Activated CD8-positive, alpha-beta memory T cell treated with anti-CD3 and anti-CD28 coated beads, Interleukin-2, amount 50 U/mL, for 1 hour (primary cell): Measurements from ENCODE around the gene DNAI2.

ENCODE experiments used
- DNase-seq: peaks from one replicate; pipeline ENCODE4 v3.0.0-alpha.2; 2020; ENCODE audit errors: extremely low read depth

Gene DNAI2

GRCh38 chr17:74305865-74306654 lies 32.0 kb downstream of the DNAI2 start:
- DNase-seq = no peak

DNA sequence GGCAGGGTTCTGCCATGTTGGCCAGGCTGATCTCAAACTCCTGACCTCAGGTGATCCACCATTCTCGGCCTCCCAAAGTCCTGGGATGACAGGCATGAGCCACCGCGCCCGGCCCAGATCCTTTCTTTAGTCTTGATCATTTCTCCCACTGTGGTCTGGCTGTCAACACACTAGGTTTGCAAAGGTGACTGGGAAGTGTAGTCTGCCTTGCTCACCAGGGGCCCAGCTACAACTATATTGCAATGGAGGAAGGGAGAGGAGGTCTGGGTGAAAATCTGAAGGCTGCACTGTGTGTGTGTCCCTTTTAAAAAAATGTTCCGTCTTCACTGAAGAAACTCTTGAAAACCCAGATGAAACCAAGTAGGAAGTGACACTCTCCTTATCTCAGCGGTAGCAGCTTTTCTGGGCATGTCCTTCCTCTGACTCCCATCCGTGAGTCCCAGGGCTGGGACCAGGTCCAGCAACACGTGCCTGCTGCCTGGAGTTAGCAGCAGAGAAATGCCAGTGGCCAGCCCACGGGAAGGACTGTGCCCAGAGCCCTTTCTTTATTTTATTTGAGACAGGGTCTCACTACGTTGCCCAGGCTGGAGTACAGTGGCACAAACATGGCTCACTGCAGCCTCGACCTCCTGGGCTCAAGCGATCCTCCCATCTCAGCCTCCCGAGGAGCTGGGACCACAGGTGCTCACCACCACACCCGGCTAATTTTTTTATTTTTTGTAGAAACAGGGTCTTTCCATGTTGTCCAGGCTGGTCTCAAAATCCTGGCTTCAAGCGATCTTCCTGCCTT lies 34.1 kb downstream of the DNAI2 start:
- no peak for DNase-seq

DNA sequence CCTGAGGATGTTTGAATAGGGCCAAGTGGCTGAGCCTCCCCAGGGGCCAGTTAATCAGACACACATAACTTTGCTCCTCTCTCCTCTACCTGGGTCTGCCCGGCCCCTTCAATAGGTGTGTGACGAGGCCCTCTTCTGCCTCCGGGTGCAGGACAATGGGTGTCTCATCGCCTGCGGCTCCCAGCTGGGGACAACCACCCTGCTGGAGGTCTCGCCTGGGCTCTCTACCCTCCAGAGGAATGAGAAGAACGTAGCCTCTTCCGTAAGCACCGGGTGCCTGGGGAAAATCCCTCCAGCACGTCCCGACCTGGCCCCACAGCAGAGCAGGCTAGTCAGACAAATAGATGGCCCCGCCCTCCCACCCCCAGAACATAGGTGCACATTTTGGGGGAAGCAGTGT lies 35.9 kb downstream of the DNAI2 start:
- no peak for DNase-seq

DNA sequence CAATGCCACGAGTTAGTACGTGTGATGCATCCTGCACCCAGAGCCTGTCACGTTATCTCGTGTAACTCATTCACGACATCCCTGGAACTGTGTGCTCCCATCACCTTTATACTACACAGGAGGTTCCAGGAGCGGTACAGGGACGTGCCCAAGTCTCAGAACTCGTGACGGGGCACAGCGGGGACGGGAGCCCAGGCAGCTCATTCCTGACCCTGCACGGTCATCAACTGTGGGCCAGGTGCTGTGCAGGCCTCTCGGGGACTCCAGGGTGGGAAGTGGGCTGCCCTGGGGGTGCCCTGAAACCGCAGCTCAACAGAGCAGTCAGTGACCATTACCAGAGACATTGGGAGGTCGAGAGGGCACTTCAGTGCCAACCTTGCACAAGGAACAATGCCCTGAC lies 40.8 kb downstream of the DNAI2 start:
- DNase-seq = no peak

DNA sequence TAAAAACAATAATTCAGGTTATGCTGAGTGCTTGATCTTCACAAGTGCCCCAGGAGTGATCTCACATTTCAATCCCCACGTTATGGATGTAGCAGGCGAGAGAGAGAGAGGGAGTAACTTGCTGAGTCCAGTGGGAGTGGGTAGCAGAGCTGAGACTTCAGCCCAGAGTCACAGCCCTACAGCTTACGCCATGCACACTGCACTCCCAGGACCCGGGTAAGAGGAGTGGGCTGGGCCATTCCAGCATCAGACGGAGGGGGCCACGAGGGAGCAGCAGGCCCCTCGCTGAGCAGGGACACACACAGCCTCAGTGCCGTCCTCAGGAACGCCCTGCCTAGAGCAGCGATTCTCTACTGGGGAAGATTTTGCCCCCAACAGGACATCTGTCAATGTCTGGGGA lies 42.2 kb downstream of the DNAI2 start:
- no peak for DNase-seq

DNA sequence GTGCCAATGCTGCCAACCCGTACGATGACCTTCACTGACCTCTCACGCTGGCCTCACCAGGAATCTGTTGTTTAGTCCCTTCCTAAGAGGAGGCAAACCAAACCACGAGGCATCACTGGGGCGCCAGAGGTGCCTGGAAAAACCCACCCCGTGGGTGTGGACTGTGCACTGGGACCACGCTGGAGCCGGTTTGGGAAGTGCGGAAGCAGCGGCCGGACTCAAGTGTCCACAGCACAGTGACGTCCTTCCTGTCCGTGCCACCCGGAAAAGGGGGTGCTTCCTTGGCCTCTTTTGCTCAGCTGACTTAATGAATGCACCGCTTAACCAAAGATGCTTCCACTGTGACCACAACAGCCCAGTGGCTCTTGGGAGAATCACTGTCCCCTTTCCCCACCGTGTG lies 43.0 kb downstream of the DNAI2 start:
- DNase-seq = no peak

DNA sequence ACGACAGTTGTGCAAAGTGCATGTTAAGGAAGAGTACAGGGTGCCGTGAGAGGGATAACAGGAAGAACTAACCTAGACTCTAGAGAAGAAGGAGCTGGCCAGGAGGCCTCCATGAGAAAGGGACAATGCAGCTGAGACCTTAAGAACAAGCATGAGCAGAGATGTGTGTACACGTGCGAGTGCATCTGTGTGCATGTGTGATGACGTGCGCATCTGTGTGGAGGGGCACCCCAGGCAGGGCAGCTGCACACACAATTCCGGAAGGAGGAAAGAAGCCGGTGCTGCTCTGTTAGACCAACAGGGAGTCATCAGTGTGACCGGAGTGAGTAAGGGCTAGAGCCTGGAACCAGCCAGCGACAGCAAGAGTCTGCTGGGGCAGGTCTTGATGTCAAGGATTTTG lies 44.4 kb downstream of the DNAI2 start:
- no peak for DNase-seq

- no peak for DNase-seq
Measured at GRCh38 chr17:74324521-74324920, 50.5 kb downstream of the DNAI2 start.

DNA sequence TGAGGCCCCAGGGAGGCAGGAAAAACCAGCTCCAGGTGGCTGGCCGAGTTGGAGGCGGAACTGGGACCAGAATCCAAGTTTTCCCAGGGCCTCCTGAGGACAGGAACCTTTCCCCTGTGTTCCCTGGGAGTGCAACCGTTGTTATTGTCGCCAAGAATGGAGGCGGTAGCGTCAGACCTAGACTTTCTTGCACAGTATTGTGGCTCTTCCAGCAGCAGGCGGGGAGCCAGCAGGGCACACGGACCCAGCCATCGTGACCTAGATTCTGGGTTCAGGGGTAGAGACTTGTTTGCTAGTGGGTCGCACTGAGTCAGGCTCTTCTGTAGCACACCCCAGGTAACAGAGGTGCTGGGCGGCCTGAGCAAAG lies 51.3 kb downstream of the DNAI2 start:
- DNase-seq = no peak

- no peak for DNase-seq
Measured at GRCh38 chr17:74325743-74326379, 51.8 kb downstream of the DNAI2 start, which contains the start of gene KIF19. TSS of gene KIF19 (plus strand) at chr17:74326226. CDS start at chr17:74326350, 124 bp downstream.

DNA sequence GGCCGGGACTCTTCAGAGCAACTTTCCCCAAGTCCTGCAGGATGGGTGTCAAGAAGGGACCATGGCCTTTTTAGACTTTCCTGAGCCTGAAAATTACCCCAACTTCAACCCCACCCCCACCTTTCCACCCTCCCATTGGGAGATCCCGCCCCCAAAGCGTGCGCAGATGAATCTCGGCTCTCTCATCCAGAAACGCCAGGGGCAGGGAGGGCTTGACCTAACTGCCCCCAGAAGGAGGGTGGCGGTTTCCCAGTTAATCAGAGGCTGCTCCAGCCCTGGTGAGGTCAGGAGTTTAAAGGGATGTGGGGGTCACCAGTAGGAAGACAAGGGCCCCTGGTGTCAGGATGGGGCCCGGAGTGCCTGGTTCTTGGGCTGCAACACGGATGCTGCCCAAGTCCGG lies 52.5 kb downstream of the DNAI2 start:
- no peak for DNase-seq

DNA sequence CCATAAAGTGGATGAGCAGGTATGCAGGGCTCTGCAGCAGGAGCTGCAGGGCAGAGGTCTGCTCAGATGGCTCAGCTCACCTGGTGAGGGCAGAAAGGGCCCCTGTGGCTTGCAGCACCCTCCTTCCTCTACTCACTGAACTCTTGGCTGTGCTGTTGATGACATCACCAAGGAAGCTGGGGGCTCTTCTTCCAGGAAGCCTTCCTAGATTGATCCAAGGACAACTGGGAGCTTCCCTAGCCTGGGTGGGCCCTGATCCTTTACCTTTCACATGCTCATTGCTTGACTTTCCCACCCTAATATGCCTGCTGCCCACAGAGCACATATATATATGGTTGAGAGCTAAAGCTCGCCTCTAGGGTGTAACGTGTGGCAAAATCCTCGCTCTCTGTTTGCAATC lies 54.5 kb downstream of the DNAI2 start:
- DNase-seq = no peak

- DNase-seq = no peak
Measured at GRCh38 chr17:74329378-74329777, 55.3 kb downstream of the DNAI2 start.

DNA sequence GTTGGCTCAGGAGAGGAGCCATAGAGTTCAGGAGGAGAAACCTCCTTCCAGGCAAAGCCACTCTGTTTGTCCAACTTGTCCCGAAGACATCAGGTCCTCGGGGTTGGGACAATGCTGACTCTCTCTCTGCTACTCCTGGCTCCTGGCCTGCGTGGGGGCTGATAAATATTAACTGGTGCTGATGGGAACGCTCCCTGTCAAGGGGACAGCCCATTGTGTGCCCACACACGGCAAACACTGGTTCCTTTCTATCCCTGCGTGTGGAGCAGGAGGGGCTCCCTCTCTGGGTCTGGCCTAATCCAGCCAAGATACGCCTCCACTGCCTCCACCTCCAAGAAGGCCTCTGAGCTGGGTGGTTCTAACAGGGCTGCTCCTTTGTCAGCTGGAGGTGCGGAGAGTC lies 56.4 kb downstream of the DNAI2 start:
- no peak for DNase-seq

- DNase-seq = no peak
Measured at GRCh38 chr17:74332017-74332650, 58.1 kb downstream of the DNAI2 start.

DNA sequence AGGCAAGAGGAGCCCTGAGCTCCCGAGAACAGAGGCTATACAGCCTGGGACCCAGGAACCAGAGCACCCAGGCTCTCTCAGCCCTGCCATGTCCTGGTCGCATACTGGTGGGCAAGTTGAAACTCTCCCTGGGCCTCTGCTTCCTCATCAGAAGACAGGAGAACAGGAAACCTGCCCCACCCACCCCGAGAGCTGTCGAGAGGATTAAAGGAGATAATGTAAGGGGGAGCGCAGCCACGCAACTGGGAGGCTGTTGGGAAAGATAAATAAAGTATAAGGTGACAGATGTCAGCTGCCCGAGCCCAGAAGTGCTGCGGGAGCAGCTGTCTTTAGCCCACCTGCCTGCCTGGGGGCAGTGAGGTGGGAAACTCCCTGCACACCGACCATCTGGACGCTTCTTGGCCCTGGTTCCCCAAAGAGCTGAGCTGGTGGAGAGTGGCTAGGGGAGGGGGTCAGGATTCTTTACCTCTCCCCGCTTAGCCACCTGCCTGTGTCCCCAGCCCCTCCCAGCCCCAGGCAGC lies 58.8 kb downstream of the DNAI2 start:
- no peak for DNase-seq

- DNase-seq = no peak
Measured at GRCh38 chr17:74334393-74335039, 60.5 kb downstream of the DNAI2 start.

GRCh38 chr17:74335529-74336062 lies 61.6 kb downstream of the DNAI2 start:
- DNase-seq = no peak

- DNase-seq = no peak
Measured at GRCh38 chr17:74336307-74336706, 62.3 kb downstream of the DNAI2 start.

DNA sequence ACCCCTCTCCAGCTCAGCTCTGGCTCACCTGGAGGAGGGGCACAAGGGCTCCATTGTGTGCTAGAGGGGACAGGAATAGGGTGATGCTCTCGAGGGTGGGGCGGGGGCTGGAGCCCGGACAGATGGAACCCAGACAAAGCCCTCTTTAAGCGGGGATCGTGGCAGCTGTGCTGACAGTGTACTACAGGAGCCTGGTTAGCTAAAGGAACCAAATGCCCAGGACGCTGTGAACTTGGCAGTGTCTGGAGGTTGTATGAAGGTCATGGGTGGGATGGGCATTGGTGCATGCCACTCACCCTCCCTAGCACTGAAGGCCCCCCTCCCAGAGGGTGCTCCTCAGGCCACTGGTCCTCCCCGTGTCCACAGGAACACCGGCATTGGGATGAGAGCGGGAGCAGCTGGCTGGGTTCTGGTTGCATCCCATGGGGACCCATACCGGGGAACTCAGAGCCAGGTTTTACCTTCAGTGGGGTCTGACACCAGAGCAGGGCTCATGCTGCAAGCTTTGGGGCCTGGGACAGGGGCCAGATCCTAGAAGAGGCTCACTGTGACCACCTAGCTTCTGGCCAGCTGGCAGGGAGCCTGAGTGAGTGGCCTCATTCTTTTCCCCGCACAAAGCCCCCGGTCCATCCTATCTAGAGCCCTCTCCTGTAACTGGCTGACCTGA lies 63.9 kb downstream of the DNAI2 start:
- no peak for DNase-seq
